ENCODE results near the gene NRP1. TPM values are rescaled to one million over a fixed set of nuclear protein-coding genes. Genes with fewer than 3 reads are reported as not detected.

NRP1 gene
- total RNA-seq, 4 donors from 2014 or later, result 8.2 to 24.6 (median 18.7) TPM

DNA sequence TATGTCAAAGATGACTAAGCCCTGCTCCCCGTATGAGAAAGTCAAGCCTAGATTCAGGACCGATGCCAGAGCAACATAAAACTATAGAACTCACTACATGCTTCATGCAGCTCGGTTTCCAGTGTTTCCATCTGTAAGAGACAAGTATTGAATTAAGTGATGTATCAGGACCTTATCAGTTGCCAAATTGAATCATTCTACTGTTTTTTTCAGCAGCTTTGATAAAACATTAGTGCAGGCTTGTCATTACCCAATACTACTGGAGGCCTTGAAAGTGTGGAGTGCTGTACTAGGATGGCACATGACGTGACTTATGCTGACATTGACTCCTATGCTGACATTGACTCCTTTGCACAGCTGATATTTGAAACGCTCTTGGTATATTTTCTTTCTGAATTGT, 10.8 kb upstream of the NRP1 start:
- WGBS, 2 donors, result 92% methylated on average over 5 of the region's 5 CpGs
- intact Hi-C loops (cut with DNase I; ENCODE audit: low total_unique reads), result no loop called here
- DNase-seq (ENCODE audit: low spot score in 2 of 2), result no peak
- no peak overlapping the region for H3K4me3 ChIP-seq (ENCODE audit: low read depth, poor library complexity, severe bottlenecking)
- TF ChIP-seq, protein P1, sequence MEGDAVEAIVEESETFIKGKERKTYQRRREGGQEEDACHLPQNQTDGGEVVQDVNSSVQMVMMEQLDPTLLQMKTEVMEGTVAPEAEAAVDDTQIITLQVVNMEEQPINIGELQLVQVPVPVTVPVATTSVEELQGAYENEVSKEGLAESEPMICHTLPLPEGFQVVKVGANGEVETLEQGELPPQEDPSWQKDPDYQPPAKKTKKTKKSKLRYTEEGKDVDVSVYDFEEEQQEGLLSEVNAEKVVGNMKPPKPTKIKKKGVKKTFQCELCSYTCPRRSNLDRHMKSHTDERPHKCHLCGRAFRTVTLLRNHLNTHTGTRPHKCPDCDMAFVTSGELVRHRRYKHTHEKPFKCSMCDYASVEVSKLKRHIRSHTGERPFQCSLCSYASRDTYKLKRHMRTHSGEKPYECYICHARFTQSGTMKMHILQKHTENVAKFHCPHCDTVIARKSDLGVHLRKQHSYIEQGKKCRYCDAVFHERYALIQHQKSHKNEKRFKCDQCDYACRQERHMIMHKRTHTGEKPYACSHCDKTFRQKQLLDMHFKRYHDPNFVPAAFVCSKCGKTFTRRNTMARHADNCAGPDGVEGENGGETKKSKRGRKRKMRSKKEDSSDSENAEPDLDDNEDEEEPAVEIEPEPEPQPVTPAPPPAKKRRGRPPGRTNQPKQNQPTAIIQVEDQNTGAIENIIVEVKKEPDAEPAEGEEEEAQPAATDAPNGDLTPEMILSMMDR (IDR thresholded peaks at IDR 0.05), result no peak
- TF ChIP-seq POLR2A (IDR thresholded peaks at IDR 0.05), result no peak

DNA sequence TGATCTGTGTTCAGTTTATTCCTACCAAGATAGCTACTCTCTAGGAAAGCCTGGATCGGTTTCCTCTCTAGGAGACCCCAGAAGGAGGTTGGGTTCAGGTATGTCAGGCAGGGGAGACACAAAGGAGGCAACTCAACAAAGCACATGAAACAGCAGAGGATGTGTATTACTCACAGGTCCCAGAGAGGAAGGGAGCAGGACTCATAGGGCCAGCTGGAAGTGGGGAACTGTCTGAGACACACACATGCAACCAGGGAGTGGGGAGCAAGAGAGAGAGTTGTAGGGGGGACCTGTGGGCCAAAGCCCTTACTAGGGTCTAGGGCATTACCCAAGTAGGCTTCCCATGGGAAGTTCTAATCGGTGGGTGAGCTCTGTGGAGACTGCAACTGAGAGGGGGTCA, 10.2 kb upstream of the NRP1 start:
- TF ChIP-seq, protein P1 (IDR thresholded peaks at IDR 0.05), result no peak
- TF ChIP-seq POLR2A (IDR thresholded peaks at IDR 0.05), result no peak
- 98 to 100% methylated on average over 2 of the region's 2 CpGs for WGBS, 2 donors
- intact Hi-C loops (cut with DNase I; ENCODE audit: low total_unique reads), result no loop called here
- DNase-seq (ENCODE audit: low spot score in 2 of 2), result no peak
- no peak overlapping the region for H3K4me3 ChIP-seq (ENCODE audit: low read depth, poor library complexity, severe bottlenecking)

DNA sequence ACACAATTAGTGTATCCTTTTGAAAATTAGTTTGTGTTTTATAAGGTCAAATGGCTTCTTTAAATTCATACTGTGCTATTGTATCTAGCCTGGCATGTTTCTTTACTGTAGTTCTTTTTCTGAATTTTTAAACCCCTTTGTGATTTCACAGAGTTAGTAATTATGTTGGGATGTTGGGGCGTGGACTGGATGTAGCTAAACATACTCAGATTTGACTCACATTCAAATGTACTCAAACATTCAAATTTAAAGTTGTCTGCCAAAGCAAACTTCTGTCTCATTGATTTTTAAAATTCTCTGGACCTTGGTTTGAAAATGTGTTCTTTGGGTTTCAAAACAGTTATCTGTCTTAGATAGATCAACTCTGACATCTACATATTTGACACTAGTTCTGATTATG, 7.2 kb upstream of the NRP1 start:
- no peak for TF ChIP-seq POLR2A (IDR thresholded peaks at IDR 0.05)
- TF ChIP-seq, protein P1 (IDR thresholded peaks at IDR 0.05), result no peak
- H3K4me3 ChIP-seq (ENCODE audit: low read depth, poor library complexity, severe bottlenecking), result no peak overlapping the region
- intact Hi-C loops (cut with DNase I; ENCODE audit: low total_unique reads), result no loop called here
- 36 to 38% methylated on average over 1 of the region's 1 CpG for WGBS, 2 donors
- no peak for DNase-seq (ENCODE audit: low spot score in 2 of 2)

DNA sequence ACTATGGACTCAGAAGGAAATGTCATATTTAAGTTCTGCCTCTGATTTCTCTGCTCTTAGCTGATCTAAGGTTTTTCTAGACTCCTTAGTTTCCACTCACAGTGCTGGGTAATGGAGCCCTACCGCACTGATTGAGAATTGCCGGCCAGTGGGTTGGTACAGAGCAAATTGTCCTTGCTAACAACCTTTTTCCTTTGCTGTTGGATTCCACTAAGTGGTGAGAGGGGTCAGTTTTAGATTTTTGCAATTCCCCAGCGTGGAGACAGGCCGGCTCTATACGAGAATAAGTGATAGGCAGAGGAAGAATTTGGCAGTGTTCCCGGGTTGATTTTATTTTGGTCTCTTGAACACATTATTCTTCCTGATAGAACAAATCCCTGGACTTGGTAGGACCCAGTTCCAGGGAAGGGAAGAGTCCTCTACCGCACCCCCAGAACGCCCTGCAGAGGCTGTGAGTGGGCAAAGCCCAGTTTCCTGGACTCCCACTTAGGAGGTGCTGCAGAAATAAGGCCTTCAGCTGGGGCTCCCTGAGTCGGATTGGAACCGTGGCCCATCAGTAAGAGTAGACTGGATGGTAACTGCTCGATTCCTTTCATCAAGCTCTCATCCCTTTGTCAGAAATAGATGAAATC, 3.0 kb upstream of the NRP1 start:
- TF ChIP-seq POLR2A (IDR thresholded peaks at IDR 0.05), result no peak
- TF ChIP-seq, protein P1 (IDR thresholded peaks at IDR 0.05), result no peak
- DNase-seq (ENCODE audit: low spot score in 2 of 2), result no peak
- H3K4me3 ChIP-seq (ENCODE audit: low read depth, poor library complexity, severe bottlenecking), result no peak overlapping the region
- intact Hi-C loops (cut with DNase I; ENCODE audit: low total_unique reads), result loop anchor here (10.0 kb wide), 1 partner anchor 1297 kb away; no protein-coding TSS in a partner anchor
- 39 to 50% methylated on average over 11 of the region's 11 CpGs for WGBS, 2 donors

DNA sequence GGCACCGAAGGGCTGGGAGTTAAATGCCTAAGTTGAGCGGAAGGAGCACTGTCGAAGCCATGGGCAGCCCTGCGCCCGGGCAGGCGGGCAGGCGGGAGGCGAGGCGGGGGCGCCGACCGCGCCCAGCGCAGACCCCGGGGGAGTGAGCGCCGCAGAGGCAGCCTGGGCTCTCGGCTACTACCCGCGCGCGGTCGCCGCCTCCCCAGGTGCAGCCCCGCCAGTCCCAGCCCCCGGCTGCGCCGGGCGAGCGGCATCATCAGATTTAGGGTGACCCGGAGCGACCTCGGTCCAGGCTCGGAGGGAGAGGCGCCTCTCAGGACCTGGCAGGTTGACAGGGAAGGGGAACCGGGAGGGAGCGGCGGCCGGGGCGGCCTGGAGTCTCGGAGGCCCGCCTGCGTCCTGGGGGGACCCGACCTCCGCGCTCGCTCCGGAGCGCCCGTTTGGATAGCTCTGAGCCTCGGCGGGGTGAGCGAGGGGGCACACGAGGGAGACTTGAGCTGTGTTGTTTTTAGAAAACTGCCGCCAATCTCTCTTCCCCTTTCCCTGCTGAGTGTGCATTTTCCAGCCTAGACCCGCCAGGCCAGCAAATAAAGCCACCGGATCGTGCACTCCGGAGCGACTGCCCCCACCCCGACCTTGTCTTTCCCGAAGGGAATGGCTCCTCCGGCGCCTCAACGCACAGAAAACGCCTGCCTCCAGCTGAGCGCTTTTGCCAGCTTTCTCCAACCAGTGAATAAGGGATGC, 2.3 kb upstream of the NRP1 start:
- H3K4me3 ChIP-seq (ENCODE audit: low read depth, poor library complexity, severe bottlenecking), result peak overlapping the region; percentile 48
- TF ChIP-seq POLR2A (IDR thresholded peaks at IDR 0.05), result no peak
- TF ChIP-seq, protein P1 (IDR thresholded peaks at IDR 0.05), result no peak
- intact Hi-C loops (cut with DNase I; ENCODE audit: low total_unique reads), result loop anchor here (10.0 kb wide), 1 partner anchor 1298 kb away; no protein-coding TSS in a partner anchor
- peak in 1 of 2 donors; percentile 90 for DNase-seq (ENCODE audit: low spot score in 2 of 2)
- 2 to 4% methylated on average over 27 to 34 of the region's 67 CpGs for WGBS, 2 donors

Measured in lower leg skin (tissue), 4 donors.